ENCODE results near the gene LCE1A.

The LCE1A gene

GRCh38 chr1:152827173-152827572 is at the start of gene LCE1A:
LCE1A (plus strand) TSS chr1:152827473; CDS start chr1:152827473, 0 bp downstream.
- no peak for FAIRE-seq

- FAIRE-seq: no peak
Measured at GRCh38 chr1:152777510-152778137, 49.6 kb upstream of the LCE1A start.

- no peak for FAIRE-seq
Measured at GRCh38 chr1:152783095-152783494, 44.2 kb upstream of the LCE1A start.

- no peak for FAIRE-seq
Measured at GRCh38 chr1:152786077-152786476, 41.2 kb upstream of the LCE1A start, which contains the start of gene LCE1E. LCE1E (plus strand) TSS chr1:152786257; CDS start chr1:152787300, 1,043 bp downstream.

GRCh38 chr1:152795686-152796085 is 31.6 kb upstream of the LCE1A start:
- no peak for FAIRE-seq

GRCh38 chr1:152796421-152796820 is 30.9 kb upstream of the LCE1A start, which contains the start of gene LCE1D:
LCE1D (plus strand) TSS chr1:152796721; CDS start chr1:152797795, 1,074 bp downstream.
- FAIRE-seq: no peak

- FAIRE-seq: no peak
Measured at GRCh38 chr1:152801333-152801732, 25.9 kb upstream of the LCE1A start.

- FAIRE-seq: no peak
Measured at GRCh38 chr1:152806576-152806975, 20.7 kb upstream of the LCE1A start, which contains the start of gene LCE1C. LCE1C (minus strand) TSS chr1:152806651; CDS start chr1:152805478, 1,173 bp downstream.

- no peak for FAIRE-seq
Measured at GRCh38 chr1:152811050-152811449, 16.2 kb upstream of the LCE1A start.

GRCh38 chr1:152811671-152812070 is 15.6 kb upstream of the LCE1A start, which contains the start of gene LCE1B:
LCE1B (plus strand) TSS chr1:152811971; CDS start chr1:152812447, 476 bp downstream.
- FAIRE-seq: no peak

GRCh38 chr1:152817309-152817708 is 10.0 kb upstream of the LCE1A start:
- no peak for FAIRE-seq

- no peak for FAIRE-seq
Measured at GRCh38 chr1:152823294-152823693, 4.0 kb upstream of the LCE1A start.

- no peak for FAIRE-seq
Measured at GRCh38 chr1:152824964-152825363, 2.3 kb upstream of the LCE1A start.

GRCh38 chr1:152836870-152837269 is 9.6 kb downstream of the LCE1A start:
- FAIRE-seq: no peak

GRCh38 chr1:152842556-152842955 is 15.3 kb downstream of the LCE1A start, which contains the start of gene LCE6A:
LCE6A (plus strand) TSS chr1:152842856; CDS start chr1:152843521, 665 bp downstream.
- no peak for FAIRE-seq

- no peak for FAIRE-seq
Measured at GRCh38 chr1:152855661-152856060, 28.4 kb downstream of the LCE1A start.

- no peak for FAIRE-seq
Measured at GRCh38 chr1:152858062-152858461, 30.8 kb downstream of the LCE1A start.

- no peak for FAIRE-seq
Measured at GRCh38 chr1:152859696-152860095, 32.4 kb downstream of the LCE1A start, which contains the start of gene LCE7A. LCE7A (plus strand) TSS chr1:152859996; CDS start chr1:152860698, 702 bp downstream.

- no peak for FAIRE-seq
Measured at GRCh38 chr1:152860129-152860528, 32.9 kb downstream of the LCE1A start.

GRCh38 chr1:152861374-152861773 is 34.1 kb downstream of the LCE1A start:
- FAIRE-seq: no peak

- no peak for FAIRE-seq
Measured at GRCh38 chr1:152864443-152864842, 37.2 kb downstream of the LCE1A start.

- FAIRE-seq: no peak
Measured at GRCh38 chr1:152866321-152866720, 39.0 kb downstream of the LCE1A start.

GRCh38 chr1:152869808-152870419 is 42.6 kb downstream of the LCE1A start:
- FAIRE-seq: no peak
